GM18519 (cell line): ENCODE measurements around the gene LAMP1.
A peak's percentile ranks its signal among the peaks of the same experiment; 100 is the strongest.
"Not testable (repeated sequence)": the region's sequence is repeated elsewhere in the genome, so short reads cannot be mapped to it uniquely, and the experiment has no call there.

ENCODE experiments used
- ATAC-seq: cut with Tn5 transposase; IDR thresholded peaks from one replicate; pipeline ENCODE4 v1.9.1; 2021; ENCODE audit warnings: mild to moderate bottlenecking, moderate library complexity; ENCODE audit not compliant: unreplicated experiment, low FRiP score

The LAMP1 gene, protein sequence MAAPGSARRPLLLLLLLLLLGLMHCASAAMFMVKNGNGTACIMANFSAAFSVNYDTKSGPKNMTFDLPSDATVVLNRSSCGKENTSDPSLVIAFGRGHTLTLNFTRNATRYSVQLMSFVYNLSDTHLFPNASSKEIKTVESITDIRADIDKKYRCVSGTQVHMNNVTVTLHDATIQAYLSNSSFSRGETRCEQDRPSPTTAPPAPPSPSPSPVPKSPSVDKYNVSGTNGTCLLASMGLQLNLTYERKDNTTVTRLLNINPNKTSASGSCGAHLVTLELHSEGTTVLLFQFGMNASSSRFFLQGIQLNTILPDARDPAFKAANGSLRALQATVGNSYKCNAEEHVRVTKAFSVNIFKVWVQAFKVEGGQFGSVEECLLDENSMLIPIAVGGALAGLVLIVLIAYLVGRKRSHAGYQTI

DNA sequence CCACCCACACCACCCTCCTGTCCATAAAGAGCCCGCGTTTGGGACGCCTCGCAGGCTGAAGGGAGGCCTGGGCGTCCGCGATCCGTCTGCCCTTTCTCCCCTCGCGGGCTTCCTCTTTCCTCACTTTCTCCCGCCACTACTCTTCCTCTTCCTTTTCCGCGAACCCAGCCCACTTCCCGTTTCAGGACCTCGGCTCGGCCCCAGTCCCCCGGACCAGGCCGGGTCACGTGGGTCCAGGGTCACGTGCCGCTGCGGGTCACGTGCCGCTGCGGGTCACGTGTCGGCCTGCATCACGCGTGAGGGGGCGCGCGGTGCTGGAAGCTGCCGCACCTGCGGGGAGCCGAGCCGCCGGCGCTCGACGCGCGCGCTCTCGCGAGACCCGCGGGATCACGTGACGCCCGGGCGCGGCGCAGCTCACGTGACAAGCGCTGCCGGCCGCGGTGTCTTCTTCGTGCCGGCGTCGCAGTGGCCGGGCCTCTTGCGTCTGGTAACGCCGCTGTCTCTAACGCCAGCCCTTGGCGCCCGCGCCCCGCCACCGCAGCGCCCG is at the start of gene LAMP1:
TSS of gene LAMP1 (plus strand) at position 417 of the 547 bp plus-strand sequence. CDS start 196 bp downstream, outside the sequence.
- peak; percentile 53 for ATAC-seq

DNA sequence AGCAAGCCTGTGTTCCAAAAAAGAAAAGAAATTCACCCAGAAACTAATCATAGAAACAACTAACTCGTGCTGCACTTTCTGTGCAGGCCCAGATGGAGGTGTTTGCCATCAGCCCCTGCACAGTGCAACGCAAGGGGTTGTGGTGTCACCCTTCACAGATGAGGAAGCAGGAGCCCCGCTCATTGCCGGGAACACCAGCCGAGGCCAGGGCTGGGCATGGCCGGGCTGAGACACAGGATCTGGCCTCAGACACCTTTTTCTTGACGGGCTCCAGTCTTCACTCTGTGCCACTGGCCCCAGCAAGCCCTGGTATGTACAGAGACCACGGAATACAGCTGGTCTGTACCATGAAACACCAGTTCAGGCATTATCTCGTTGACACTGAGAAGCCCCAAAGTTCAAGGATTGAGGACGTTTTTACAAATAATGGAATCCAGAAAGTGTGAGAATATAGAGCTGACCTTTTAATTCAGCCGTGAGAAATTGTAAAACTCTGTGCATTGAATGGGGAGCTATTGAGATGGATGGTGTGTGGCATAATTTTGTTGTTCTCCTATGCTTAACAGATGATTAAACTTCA is 44.4 kb upstream of the LAMP1 start:
- ATAC-seq: no peak

DNA sequence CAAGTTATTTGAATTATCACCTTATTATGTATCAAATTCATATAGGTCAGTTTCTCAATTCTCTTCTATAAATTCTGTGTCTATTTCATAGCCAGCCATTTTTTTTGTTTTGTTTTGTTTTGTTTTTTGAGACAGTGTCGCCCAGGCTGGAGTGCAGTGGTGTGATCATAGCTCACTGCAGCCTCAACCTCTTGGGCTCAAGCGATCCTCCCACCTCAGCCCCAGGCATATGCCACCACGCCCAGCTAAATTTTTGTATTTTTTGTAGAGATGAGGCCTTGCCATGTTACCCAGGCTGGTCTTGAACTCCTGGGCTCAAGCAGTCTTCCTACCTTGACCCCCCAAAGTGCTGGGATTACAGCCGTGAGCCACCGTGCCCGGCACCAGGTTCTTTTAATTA is 39.1 kb upstream of the LAMP1 start:
- not testable (repeated sequence) for ATAC-seq

- no peak for ATAC-seq
Observed at GRCh38 chr13:113258321-113259054, 38.6 kb upstream of the LAMP1 start.

DNA sequence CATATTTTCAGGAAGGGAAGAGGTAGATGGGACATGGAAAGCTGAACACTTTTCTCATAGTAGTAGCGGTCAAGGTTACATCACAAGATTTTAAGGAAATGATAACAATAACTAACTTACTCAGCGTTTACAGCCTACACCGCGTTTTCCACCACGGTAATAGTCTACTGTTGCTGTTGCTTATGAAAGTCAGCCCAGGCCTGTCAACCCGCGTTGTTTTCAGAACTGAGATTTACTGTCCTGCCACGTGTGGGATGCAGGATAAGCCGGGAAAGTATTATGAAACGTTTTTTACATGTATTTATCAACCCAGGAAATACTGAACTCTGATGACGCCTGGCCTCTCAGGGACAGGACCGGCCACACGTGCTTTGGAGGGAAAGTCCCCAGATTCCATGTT is 36.0 kb upstream of the LAMP1 start:
- no peak for ATAC-seq

DNA sequence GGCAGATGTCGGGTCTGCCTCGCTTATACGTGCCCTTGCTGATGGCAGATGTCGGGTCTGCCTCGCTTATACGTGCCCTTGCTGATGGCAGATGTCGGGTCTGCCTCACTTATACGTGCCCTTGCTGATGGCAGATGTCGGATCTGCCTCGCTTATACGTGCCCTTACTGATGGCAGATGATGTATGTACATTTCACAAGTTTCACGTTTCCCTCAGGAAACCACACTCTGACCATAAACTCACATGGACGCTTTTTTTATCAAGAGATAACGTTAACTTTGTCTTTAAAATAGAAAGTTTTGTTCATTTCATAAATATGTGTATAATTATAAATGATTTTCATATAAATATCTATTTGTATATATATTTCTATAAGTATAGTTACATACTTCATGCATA is 34.0 kb upstream of the LAMP1 start:
- ATAC-seq: not testable (repeated sequence)

DNA sequence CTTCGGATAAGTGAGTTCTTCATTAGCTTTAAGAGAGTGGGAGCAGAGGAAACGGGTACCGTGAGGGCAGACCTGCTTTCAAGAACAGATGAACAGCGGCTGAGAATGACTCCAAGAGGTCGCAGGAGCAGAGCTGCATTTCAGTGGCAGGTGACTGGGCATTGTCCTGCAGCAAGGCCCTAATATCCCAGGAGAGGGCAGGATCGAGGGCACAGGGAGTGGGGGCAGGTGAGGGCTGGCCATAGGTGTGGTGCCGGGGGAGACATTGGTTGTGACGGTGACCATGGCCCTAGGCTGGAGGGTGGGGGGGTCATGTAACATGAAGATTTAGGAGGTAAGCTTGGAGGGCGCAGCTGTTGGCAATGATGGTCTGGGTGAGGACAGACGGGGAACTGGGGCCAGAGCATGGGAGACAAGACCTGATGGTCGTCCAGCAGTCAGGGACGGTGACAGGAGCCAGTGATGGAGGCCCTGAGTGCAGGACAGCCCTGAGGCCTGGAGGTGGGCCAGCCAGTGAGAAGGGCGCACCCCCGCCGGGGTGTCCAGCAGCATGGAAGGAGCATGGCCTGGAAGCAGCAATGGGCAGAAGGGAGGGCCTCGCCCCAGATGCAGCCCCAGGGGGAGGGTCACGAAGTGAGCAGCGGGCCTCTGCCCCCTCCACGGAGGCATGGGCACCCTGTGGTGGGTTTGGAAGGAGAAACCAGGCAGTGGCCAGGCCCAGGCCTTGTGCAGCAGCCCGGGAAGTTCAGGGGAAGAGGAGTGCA is 29.2 kb upstream of the LAMP1 start:
- ATAC-seq: no peak

DNA sequence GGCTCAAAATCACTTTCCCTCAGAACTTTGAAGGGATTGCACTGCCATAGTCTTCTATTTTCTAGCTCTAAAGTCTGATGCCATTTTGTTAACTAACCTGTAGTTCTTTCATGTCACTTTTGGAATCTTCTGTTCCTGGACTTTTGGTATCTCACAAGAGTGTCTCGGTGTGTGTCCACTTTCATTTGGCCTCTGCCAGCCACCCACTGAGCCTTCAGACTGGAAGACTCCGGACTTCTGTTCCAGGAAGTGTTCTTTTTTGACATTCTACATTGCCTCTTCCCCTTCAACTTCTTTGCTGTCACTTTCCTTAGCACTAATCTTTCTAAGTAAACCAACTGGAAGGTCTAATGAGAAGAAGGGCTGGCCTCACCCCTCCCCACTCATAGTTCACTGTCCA is 25.0 kb upstream of the LAMP1 start:
- no peak for ATAC-seq

- no peak for ATAC-seq
Observed at GRCh38 chr13:113272701-113273181, 24.3 kb upstream of the LAMP1 start.

DNA sequence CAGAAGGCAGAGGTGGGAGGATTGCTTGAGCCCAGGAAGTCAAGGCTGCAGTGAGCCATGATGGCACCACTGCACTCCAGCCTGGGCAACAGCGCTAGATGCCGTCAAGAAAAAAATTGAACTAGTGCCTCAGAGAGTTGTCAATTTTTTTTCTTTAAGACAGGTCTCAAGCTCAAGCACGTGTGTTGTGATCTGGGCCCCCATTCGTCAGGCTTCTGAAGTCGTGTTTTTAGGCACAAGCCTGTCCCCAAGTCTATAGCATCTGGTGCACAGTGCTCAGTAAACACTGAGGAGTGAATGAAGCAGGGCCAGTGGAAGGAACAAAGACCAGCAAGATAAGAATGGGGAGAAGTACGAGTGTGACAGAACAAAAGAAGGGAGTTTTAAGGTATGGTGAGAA is 23.7 kb upstream of the LAMP1 start:
- no peak for ATAC-seq

DNA sequence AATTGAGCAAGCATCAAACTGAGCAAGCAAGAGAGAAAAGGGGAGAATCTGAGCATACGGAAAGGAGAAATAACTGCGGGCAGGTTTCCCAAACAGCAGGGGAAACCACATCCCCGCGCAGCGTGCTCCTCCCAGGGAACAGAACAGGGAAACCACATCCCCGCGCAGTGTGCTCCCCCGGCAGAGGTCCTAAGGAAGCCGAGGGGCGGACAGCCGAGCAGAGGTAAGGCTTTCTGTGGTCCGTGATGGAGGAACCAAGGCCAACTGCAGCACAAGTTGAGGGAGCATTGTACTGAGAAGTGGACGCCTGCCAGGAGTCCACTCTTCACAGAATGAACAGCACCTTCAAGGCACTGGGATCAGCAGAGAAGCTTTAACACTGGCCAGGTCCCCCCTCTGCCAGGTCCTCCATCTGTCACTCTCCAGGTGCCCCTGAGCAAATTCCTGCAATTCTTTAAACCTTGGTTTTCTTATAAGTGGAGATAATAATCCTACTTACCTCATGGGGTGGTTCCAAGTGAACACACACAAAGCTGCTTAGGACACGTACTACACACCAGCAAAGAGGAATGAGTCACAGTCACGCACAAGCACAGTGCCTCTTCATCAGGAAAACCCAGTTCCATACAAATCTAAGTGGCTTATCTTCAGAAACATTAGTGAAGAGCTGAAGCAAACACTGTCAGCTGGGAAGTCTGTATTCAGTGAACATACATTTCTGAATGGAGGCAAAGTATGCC is 23.0 kb upstream of the LAMP1 start:
- no peak for ATAC-seq

DNA sequence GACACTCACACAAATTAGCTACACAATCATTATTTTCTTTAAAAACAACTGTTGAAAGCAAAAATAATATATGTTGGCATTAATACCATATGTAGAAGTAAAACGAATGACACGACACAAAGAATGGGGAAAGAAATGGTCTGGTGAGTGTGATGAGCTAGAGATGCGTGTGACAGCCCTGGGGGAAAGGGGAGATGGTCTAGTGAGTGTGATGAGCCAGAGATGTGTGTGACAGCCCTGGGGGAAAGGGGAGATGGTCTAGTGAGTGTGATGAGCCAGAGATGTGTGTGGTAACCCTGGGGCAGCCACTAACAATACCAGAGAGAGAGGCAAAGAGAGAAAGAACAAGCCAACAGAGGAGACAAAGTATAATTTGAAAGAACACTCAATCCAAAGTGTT is 22.3 kb upstream of the LAMP1 start:
- ATAC-seq: no peak

GRCh38 chr13:113275387-113275786 is 21.7 kb upstream of the LAMP1 start:
- no peak for ATAC-seq

- ATAC-seq: no peak
Observed at GRCh38 chr13:113280126-113280525, 16.9 kb upstream of the LAMP1 start.

DNA sequence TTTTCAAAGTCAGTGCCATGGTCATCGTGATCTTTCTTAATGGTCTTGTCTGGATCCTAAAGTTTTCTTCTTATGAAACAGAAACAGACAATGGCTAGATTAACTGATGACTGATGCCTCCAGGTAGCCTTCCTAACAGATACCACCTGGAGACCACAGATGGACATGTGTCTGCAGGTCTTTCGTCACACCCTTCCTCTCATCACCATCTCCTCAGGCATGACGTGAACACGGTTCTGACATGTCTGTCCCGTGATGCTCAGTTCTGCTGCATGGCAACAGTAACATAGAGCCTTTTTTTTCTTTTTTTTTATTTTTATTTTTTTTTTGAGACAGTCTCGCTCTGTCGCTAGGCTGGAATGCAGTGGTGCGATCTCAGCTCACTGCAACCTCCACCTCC is 13.1 kb upstream of the LAMP1 start:
- no peak for ATAC-seq

DNA sequence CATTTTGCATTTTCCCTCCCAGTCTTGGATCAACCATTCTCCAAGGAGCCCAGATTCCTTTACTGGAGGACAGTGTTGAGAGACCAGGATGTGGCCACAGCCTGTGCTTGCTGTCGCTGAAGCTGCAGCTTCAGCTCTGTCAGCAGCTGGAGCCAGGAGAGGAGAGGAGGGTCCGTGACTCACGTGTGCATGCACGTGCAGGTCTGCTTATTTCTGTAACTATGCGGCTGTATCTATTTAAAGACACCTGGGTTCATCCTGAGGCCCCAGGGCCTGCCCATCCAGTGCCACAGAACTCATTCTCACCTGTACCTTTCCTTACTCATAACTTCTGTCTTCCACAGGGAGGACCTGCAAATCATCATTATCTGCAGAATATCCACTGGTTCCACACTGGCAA is 8.2 kb upstream of the LAMP1 start:
- ATAC-seq: no peak

- no peak for ATAC-seq
Observed at GRCh38 chr13:113291129-113291528, 5.9 kb upstream of the LAMP1 start.

GRCh38 chr13:113292021-113292862 is 4.8 kb upstream of the LAMP1 start:
- ATAC-seq: no peak

GRCh38 chr13:113293686-113294085 is 3.4 kb upstream of the LAMP1 start:
- no peak for ATAC-seq
